ENCODE results near the gene ZNF418. TPM values are rescaled to one million over a fixed set of nuclear protein-coding genes. Genes with fewer than 3 reads are reported as not detected.
"Not testable (repeated sequence)": the region's sequence is repeated elsewhere in the genome, so short reads cannot be mapped to it uniquely, and the experiment has no call there.

ZNF418 gene
- total RNA-seq, 1 donor from 2014 or later, result 1.1 TPM

GRCh38 chr19:57886046-57886445, 49.2 kb downstream of the ZNF418 start:
- Mint-ChIP-seq H3K9me3 (peaks cover 58% of the 10 kb centered on the region), H3K4me3 (ENCODE audit: low read depth) (no peak overlapping the region), H3K4me1 (ENCODE audit: low read depth) (peaks cover 4% of the 10 kb centered on the region), H3K36me3 (ENCODE audit: low read depth) (peaks cover 73% of the 10 kb centered on the region), H3K27ac (no peak overlapping the region), H3K27me3 (ENCODE audit: low read depth) (no peaks in the 10 kb centered on the region)
- DNase-seq (ENCODE audit: low spot score), result no peak
- intact Hi-C loops (cut with micrococcal nuclease), result no loop called here

DNA sequence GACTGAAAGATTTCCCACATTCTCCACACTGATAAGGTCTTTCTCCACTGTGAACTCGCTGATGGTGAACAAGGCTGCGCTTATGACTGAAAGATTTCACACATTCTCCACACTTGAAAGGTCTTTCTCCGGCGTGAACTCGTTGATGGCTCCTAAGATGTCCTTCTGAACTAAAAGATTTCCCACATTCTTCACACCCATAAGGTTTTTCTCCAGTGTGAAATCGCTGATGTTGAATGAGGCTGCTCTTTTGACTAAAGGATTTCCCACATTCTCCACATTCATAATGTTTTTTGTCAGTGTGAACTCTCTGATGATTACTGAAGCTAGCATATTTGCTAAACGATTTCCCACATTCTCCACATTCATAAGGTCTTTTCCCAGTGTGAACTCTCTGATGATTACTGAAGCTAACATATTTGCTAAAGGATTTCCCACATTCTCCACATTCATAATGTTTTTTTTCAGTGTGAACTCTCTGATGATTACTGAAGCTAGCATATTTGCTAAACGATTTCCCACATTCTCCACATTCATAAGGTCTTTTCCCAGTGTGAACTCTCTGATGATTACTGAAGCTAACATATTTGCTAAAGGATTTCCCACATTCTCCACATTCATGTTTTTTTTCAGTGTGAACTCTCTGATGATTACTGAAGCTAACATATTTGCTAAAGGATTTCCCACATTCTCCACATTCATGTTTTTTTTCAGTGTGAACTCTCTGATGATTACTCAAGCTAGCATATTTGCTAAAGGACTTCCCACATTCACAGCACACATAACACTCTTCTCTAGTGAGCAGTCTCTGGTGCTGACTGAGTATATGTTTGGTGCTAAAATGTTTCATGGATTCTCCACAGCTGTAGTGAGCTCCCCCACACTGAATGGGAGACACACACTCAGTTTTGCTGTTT, 61.1 kb downstream of the ZNF418 start:
- H3K4me3 Mint-ChIP-seq (ENCODE audit: low read depth); H3K27me3 Mint-ChIP-seq (ENCODE audit: low read depth); DNase-seq (ENCODE audit: low spot score); intact Hi-C loops (cut with micrococcal nuclease); H3K4me1 Mint-ChIP-seq (ENCODE audit: low read depth); H3K27ac Mint-ChIP-seq: not testable (repeated sequence)
- H3K36me3 Mint-ChIP-seq (ENCODE audit: low read depth), result peaks cover 78% of the 10 kb centered on the region
- H3K9me3 Mint-ChIP-seq, result peaks cover 74% of the 10 kb centered on the region

DNA sequence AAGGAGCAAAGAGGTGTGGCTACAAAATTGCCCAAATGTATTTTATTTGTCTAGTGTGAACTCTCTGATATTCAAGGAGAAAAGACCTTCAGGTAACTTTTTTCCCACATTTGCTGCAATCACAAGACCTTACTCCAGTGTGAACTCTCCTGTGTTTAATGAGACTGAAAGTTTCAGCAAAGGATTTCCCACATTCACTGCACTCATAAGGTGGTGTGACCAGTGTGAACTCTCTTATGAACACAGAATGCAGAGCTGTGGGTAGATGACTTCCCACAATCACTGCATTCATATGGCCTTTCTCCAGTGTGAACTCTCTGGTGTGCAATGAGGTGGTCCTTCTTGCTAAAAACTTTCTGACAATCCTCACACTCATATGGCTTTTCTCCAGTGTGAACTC, 62.8 kb downstream of the ZNF418 start:
- peaks cover 79% of the 10 kb centered on the region for H3K36me3 Mint-ChIP-seq (ENCODE audit: low read depth)
- no peak for DNase-seq (ENCODE audit: low spot score)
- no peaks in the 10 kb centered on the region for H3K27me3 Mint-ChIP-seq (ENCODE audit: low read depth)
- intact Hi-C loops (cut with micrococcal nuclease), result no loop called here
- no peaks in the 10 kb centered on the region for H3K4me1 Mint-ChIP-seq (ENCODE audit: low read depth)
- no peak overlapping the region for H3K4me3 Mint-ChIP-seq (ENCODE audit: low read depth)
- H3K9me3 Mint-ChIP-seq, result peaks cover 72% of the 10 kb centered on the region
- no peak overlapping the region for H3K27ac Mint-ChIP-seq

Other genes starting within 250 kb of the ZNF418 start
- 3.9 and 4.0 TPM in 2 replicates for gene ZNF154, start 226.2 kb downstream of the ZNF418 start, total RNA-seq
- gene ZNF671, start 207.8 kb downstream of the ZNF418 start, total RNA-seq, result 5.3 and 6.0 TPM in 2 replicates
- 7.4 and 8.8 TPM in 2 replicates for gene ZNF776, start 188.6 kb downstream of the ZNF418 start, total RNA-seq
- 11.4 and 13.4 TPM in 2 replicates for gene ZNF586, start 165.7 kb downstream of the ZNF418 start, total RNA-seq
- 7.2 and 8.5 TPM in 2 replicates for gene ZNF552, start 120.5 kb downstream of the ZNF418 start, total RNA-seq
- gene ZNF587B, start 105.1 kb downstream of the ZNF418 start, total RNA-seq, result 20.8 and 21.3 TPM in 2 replicates
- gene ZNF587, start 85.5 kb downstream of the ZNF418 start, total RNA-seq, result 29.7 and 32.1 TPM in 2 replicates
- 11.4 and 12.3 TPM in 2 replicates for gene ZNF814, start 46.4 kb downstream of the ZNF418 start, total RNA-seq
- gene ZNF417, start 18.8 kb downstream of the ZNF418 start, total RNA-seq, result 10.6 and 11.4 TPM in 2 replicates
- 2.7 and 3.0 TPM in 2 replicates for gene ZNF256, start 12.3 kb upstream of the ZNF418 start, total RNA-seq
- 0.21 TPM in 1 of 2 replicates, not detected in the other for gene C19orf18, start 39.1 kb upstream of the ZNF418 start, total RNA-seq
- gene ZNF606, start 67.4 kb upstream of the ZNF418 start, total RNA-seq, result 6.3 and 6.4 TPM in 2 replicates
- not detected in 2 replicates for gene ZSCAN1, start 98.6 kb upstream of the ZNF418 start, total RNA-seq
- not detected in 2 replicates for gene ZNF135, start 123.9 kb upstream of the ZNF418 start, total RNA-seq
- gene ZSCAN18, start 162.8 kb upstream of the ZNF418 start, total RNA-seq, result 3.0 TPM in 2 replicates
- 2.0 and 2.1 TPM in 2 replicates for gene ZNF329, start 215.4 kb upstream of the ZNF418 start, total RNA-seq
- 18.4 and 19.9 TPM in 2 replicates for gene ZNF274, start 247.7 kb upstream of the ZNF418 start, total RNA-seq